ENCODE measurements around the gene ROM1.
"Not testable (repeated sequence)": the region's sequence is repeated elsewhere in the genome, so short reads cannot be mapped to it uniquely, and the experiment has no call there.

Gene ROM1

GRCh38 chr11:62612366-62613290, at the start of gene ROM1, which contains the start of gene EML3:
Gene ROM1 (plus strand): TSS chr11:62613257. CDS start chr11:62613282, 25 bp downstream.
Gene EML3 (minus strand): TSS chr11:62612775. CDS start chr11:62612457, 318 bp downstream.
- DNase-seq = peak in 54 of 56 donors; percentile 45 to 95 (median 78)

GRCh38 chr11:62565100-62565802, 47.8 kb upstream of the ROM1 start:
- DNase-seq = no peak

GRCh38 chr11:62566247-62566646, 46.8 kb upstream of the ROM1 start:
- no peak for DNase-seq

GRCh38 chr11:62567018-62567633, 45.9 kb upstream of the ROM1 start:
- no peak for DNase-seq

GRCh38 chr11:62569611-62570010, 43.4 kb upstream of the ROM1 start:
- no peak for DNase-seq

GRCh38 chr11:62570903-62571302, 42.2 kb upstream of the ROM1 start:
- DNase-seq = not testable (repeated sequence)

GRCh38 chr11:62571493-62571892, 41.6 kb upstream of the ROM1 start:
- DNase-seq = not testable (repeated sequence)

GRCh38 chr11:62572431-62572830, 40.6 kb upstream of the ROM1 start:
- DNase-seq = no peak

GRCh38 chr11:62573006-62573591, 40.0 kb upstream of the ROM1 start:
- DNase-seq = peak in 16 of 56 donors; percentile 20 to 62 (median 46)

GRCh38 chr11:62573592-62574362, 39.3 kb upstream of the ROM1 start, which contains the start of gene EEF1G:
Gene EEF1G (minus strand): TSS chr11:62573891. CDS start chr11:62573842, 49 bp downstream.
- peak; percentile 73 to 99 (median 98) for DNase-seq

GRCh38 chr11:62574363-62575071, 38.5 kb upstream of the ROM1 start:
- DNase-seq = peak in 40 of 56 donors; percentile 7 to 84 (median 54)

- DNase-seq = peak in 1 of 56 donors; percentile 8
Measured at GRCh38 chr11:62575156-62575555, 37.9 kb upstream of the ROM1 start.

GRCh38 chr11:62575837-62576236, 37.2 kb upstream of the ROM1 start:
- no peak for DNase-seq

GRCh38 chr11:62577046-62577714, 35.9 kb upstream of the ROM1 start:
- no peak for DNase-seq

GRCh38 chr11:62578541-62578940, 34.5 kb upstream of the ROM1 start:
- no peak for DNase-seq

- DNase-seq = no peak
Measured at GRCh38 chr11:62579252-62579651, 33.8 kb upstream of the ROM1 start.

GRCh38 chr11:62580959-62581715, 31.9 kb upstream of the ROM1 start:
- no peak for DNase-seq

- DNase-seq = not testable (repeated sequence)
Measured at GRCh38 chr11:62581735-62582134, 31.3 kb upstream of the ROM1 start.

Data from nucleus accumbens (tissue), 56 donors.